ENCODE measurements around the gene EXOC2.

Gene EXOC2

GRCh38 chr6:727856-728255 lies 34.9 kb upstream of the EXOC2 start:
- Histone ChIP-seq H3K27me3 (ENCODE audit: insufficient read depth, low read length, poor library complexity) (peaks cover 32% of the 10 kb centered on the region), H2AFZ (ENCODE audit: low read depth, low read length) (no peak overlapping the region), H3K4me1 (ENCODE audit: insufficient read depth, low read length) (no peaks in the 10 kb centered on the region), H3K4me2 (ENCODE audit: insufficient read depth, low read length) (no peak overlapping the region), H3K4me3 (ENCODE audit: low read depth in 1 of 2, low read length in 2 of 2) (no peak overlapping the region), H3K36me3 (ENCODE audit: insufficient read depth, low read length) (no peaks in the 10 kb centered on the region), H3K79me2 (ENCODE audit: insufficient read depth, low read length) (no peaks in the 10 kb centered on the region), H4K20me1 (ENCODE audit: insufficient read depth, low read length) (no peaks in the 10 kb centered on the region), H3K9me3 (ENCODE audit: insufficient read depth, low read length, severe bottlenecking) (no peaks in the 10 kb centered on the region), H3K27ac (ENCODE audit: low read length) (no peak overlapping the region), H3K9ac (ENCODE audit: low read depth, low read length) (no peak overlapping the region)
- DNase-seq (no peak), ATAC-seq (ENCODE audit: insufficient read depth, low read depth) (no peak)
- TF ChIP-seq CTCF (IDR thresholded peaks at IDR 0.05; ENCODE audit: borderline replicate concordance, extremely low read depth, low read length, poor library complexity, severe bottlenecking), result no peak
- no peak for TF ChIP-seq EZH2 (IDR thresholded peaks at IDR 0.05; ENCODE audit: borderline replicate concordance, low read depth, low read length, severe bottlenecking)

- ATAC-seq (ENCODE audit: insufficient read depth, low read depth) (no peak), DNase-seq (no peak)
- H3K27me3 ChIP-seq (ENCODE audit: insufficient read depth, low read length, poor library complexity), result peaks cover 18% of the 10 kb centered on the region
- H3K36me3 ChIP-seq (ENCODE audit: insufficient read depth, low read length), result no peaks in the 10 kb centered on the region
- no peak for TF ChIP-seq CTCF (IDR thresholded peaks at IDR 0.05; ENCODE audit: borderline replicate concordance, extremely low read depth, low read length, poor library complexity, severe bottlenecking)
- no peak for TF ChIP-seq EZH2 (IDR thresholded peaks at IDR 0.05; ENCODE audit: borderline replicate concordance, low read depth, low read length, severe bottlenecking)
- no peaks in the 10 kb centered on the region for H3K79me2 ChIP-seq (ENCODE audit: insufficient read depth, low read length)
- no peak overlapping the region for H3K9ac ChIP-seq (ENCODE audit: low read depth, low read length)
- no peak overlapping the region for H2AFZ ChIP-seq (ENCODE audit: low read depth, low read length)
- no peaks in the 10 kb centered on the region for H3K4me1 ChIP-seq (ENCODE audit: insufficient read depth, low read length)
- H4K20me1 ChIP-seq (ENCODE audit: insufficient read depth, low read length), result no peaks in the 10 kb centered on the region
- H3K9me3 ChIP-seq (ENCODE audit: insufficient read depth, low read length, severe bottlenecking), result no peaks in the 10 kb centered on the region
- H3K4me3 ChIP-seq (ENCODE audit: low read depth in 1 of 2, low read length in 2 of 2), result no peak overlapping the region
- no peak overlapping the region for H3K27ac ChIP-seq (ENCODE audit: low read length)
- no peak overlapping the region for H3K4me2 ChIP-seq (ENCODE audit: insufficient read depth, low read length)
These were observed 30.6 kb upstream of the EXOC2 start for GRCh38 chr6:723540-723939.

GRCh38 chr6:722608-723007 lies 29.7 kb upstream of the EXOC2 start:
- no peak overlapping the region for H3K27ac ChIP-seq (ENCODE audit: low read length)
- no peak for TF ChIP-seq CTCF (IDR thresholded peaks at IDR 0.05; ENCODE audit: borderline replicate concordance, extremely low read depth, low read length, poor library complexity, severe bottlenecking)
- H3K27me3 ChIP-seq (ENCODE audit: insufficient read depth, low read length, poor library complexity), result peaks cover 13% of the 10 kb centered on the region
- H3K9ac ChIP-seq (ENCODE audit: low read depth, low read length), result no peak overlapping the region
- H3K36me3 ChIP-seq (ENCODE audit: insufficient read depth, low read length), result no peaks in the 10 kb centered on the region
- ATAC-seq (ENCODE audit: insufficient read depth, low read depth) (no peak), DNase-seq (no peak)
- H4K20me1 ChIP-seq (ENCODE audit: insufficient read depth, low read length), result no peaks in the 10 kb centered on the region
- H3K4me1 ChIP-seq (ENCODE audit: insufficient read depth, low read length), result no peaks in the 10 kb centered on the region
- no peak overlapping the region for H3K4me3 ChIP-seq (ENCODE audit: low read depth in 1 of 2, low read length in 2 of 2)
- H3K4me2 ChIP-seq (ENCODE audit: insufficient read depth, low read length), result no peak overlapping the region
- no peak overlapping the region for H2AFZ ChIP-seq (ENCODE audit: low read depth, low read length)
- no peaks in the 10 kb centered on the region for H3K79me2 ChIP-seq (ENCODE audit: insufficient read depth, low read length)
- no peaks in the 10 kb centered on the region for H3K9me3 ChIP-seq (ENCODE audit: insufficient read depth, low read length, severe bottlenecking)

DNA sequence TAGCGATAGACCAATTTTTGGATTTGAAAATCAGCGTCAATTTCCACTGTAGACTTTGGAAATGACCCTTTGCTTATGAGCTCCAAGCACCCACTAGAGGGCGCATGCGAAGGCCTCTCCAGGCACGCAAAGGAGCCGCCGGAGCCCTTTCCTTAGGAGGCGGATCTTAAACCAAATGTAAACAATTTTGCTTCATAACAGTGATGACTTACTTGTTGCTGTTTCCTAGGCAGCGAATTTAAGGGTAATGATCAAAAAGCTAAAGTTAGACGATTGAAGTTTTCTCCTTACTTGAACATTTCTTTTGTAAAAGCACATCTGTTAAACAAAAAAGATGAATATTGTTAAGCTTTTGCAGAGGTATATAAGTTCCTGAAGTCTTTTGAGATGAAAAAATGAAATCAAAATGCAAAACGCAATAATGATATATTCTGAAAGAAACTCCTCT lies 29.2 kb upstream of the EXOC2 start:
- peaks cover 10% of the 10 kb centered on the region for H3K27me3 ChIP-seq (ENCODE audit: insufficient read depth, low read length, poor library complexity)
- DNase-seq (peak; percentile 75), ATAC-seq (ENCODE audit: insufficient read depth, low read depth) (peak; percentile 98)
- H3K36me3 ChIP-seq (ENCODE audit: insufficient read depth, low read length), result no peaks in the 10 kb centered on the region
- peak overlapping the region; percentile 46 for H2AFZ ChIP-seq (ENCODE audit: low read depth, low read length)
- peak overlapping the region; percentile 31; the same call in 1 of the 2 replicates for H3K4me2 ChIP-seq (ENCODE audit: insufficient read depth, low read length)
- H3K79me2 ChIP-seq (ENCODE audit: insufficient read depth, low read length), result no peaks in the 10 kb centered on the region
- no peak overlapping the region for H3K9ac ChIP-seq (ENCODE audit: low read depth, low read length)
- H3K4me1 ChIP-seq (ENCODE audit: insufficient read depth, low read length), result no peaks in the 10 kb centered on the region
- no peak overlapping the region for H3K4me3 ChIP-seq (ENCODE audit: low read depth in 1 of 2, low read length in 2 of 2)
- H3K9me3 ChIP-seq (ENCODE audit: insufficient read depth, low read length, severe bottlenecking), result no peaks in the 10 kb centered on the region
- no peak for TF ChIP-seq EZH2 (IDR thresholded peaks at IDR 0.05; ENCODE audit: borderline replicate concordance, low read depth, low read length, severe bottlenecking)
- peak; percentile 94 for TF ChIP-seq CTCF (IDR thresholded peaks at IDR 0.05; ENCODE audit: borderline replicate concordance, extremely low read depth, low read length, poor library complexity, severe bottlenecking)
- H4K20me1 ChIP-seq (ENCODE audit: insufficient read depth, low read length), result no peaks in the 10 kb centered on the region
- H3K27ac ChIP-seq (ENCODE audit: low read length), result no peak overlapping the region
